ENCODE results near the gene FNDC5.

GRCh38 chr1:32919811-32920733 lies 49.4 kb upstream of the FNDC5 start:
- TF ChIP-seq CTCF (conservative IDR thresholded peaks at IDR 0.05; ENCODE audit: low read length): no peak
- TF ChIP-seq EZH2phosphoT487 (IDR thresholded peaks at IDR 0.05; ENCODE audit: borderline replicate concordance): no peak

Measured in Loucy (cell line).